ENCODE results near the gene LRRFIP1.

Gene LRRFIP1

GRCh38 chr2:237650455-237650850 is 23.1 kb downstream of the LRRFIP1 start:
- H3K27me3 ChIP-seq (ENCODE audit: control insufficient read depth in 2 of 2, insufficient read depth in 2 of 2, low read length in 2 of 2), result no peaks in the 10 kb centered on the region
- H3K9ac ChIP-seq (ENCODE audit: low read depth in 1 of 2, low read length in 2 of 2), result no peak overlapping the region
- H3K27ac ChIP-seq (ENCODE audit: low read depth in 2 of 2, low read length in 2 of 2), result no peak overlapping the region
- no peak overlapping the region for H3K4me3 ChIP-seq (ENCODE audit: low read length in 2 of 2)
- no peaks in the 10 kb centered on the region for H3K4me1 ChIP-seq (ENCODE audit: control insufficient read depth in 2 of 2, insufficient read depth in 2 of 2, low read length in 2 of 2)
- H3K36me3 ChIP-seq (ENCODE audit: control insufficient read depth in 2 of 2, insufficient read depth in 2 of 2, low read length in 2 of 2), result no peaks in the 10 kb centered on the region
- no peaks in the 10 kb centered on the region for H3K9me3 ChIP-seq (ENCODE audit: control insufficient read depth in 2 of 2, low read length in 2 of 2)

DNA sequence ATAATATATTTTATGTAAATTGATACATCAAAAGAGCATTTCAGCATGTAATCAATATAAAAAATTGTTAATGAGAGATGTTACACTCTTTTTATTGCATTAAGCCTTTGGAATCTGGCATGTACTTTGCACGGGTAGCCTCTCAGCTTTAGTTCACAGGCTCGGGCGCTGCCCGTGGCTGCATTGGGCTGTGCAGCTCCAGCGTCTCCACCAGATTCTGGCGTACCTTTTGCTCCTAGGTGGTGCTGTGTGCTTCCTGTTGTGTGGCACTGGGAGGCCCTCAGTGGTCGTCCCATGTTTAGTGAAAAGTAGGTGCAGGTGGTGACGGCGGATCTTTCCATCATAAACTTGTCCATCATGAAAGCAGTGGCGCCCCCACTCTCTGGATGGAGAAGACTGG is 24.4 kb downstream of the LRRFIP1 start:
- H3K27ac ChIP-seq (ENCODE audit: low read depth in 2 of 2, low read length in 2 of 2), result no peak overlapping the region
- H3K4me3 ChIP-seq (ENCODE audit: low read length in 2 of 2), result no peak overlapping the region
- no peaks in the 10 kb centered on the region for H3K9me3 ChIP-seq (ENCODE audit: control insufficient read depth in 2 of 2, low read length in 2 of 2)
- no peak overlapping the region for H3K9ac ChIP-seq (ENCODE audit: low read depth in 1 of 2, low read length in 2 of 2)
- no peaks in the 10 kb centered on the region for H3K4me1 ChIP-seq (ENCODE audit: control insufficient read depth in 2 of 2, insufficient read depth in 2 of 2, low read length in 2 of 2)
- no peaks in the 10 kb centered on the region for H3K27me3 ChIP-seq (ENCODE audit: control insufficient read depth in 2 of 2, insufficient read depth in 2 of 2, low read length in 2 of 2)
- H3K36me3 ChIP-seq (ENCODE audit: control insufficient read depth in 2 of 2, insufficient read depth in 2 of 2, low read length in 2 of 2), result no peaks in the 10 kb centered on the region

- Histone ChIP-seq H3K36me3 (ENCODE audit: control insufficient read depth in 2 of 2, insufficient read depth in 2 of 2, low read length in 2 of 2) (no peaks in the 10 kb centered on the region), H3K4me3 (ENCODE audit: low read length in 2 of 2) (no peak overlapping the region), H3K27me3 (ENCODE audit: control insufficient read depth in 2 of 2, insufficient read depth in 2 of 2, low read length in 2 of 2) (no peaks in the 10 kb centered on the region), H3K9ac (ENCODE audit: low read depth in 1 of 2, low read length in 2 of 2) (no peak overlapping the region), H3K27ac (ENCODE audit: low read depth in 2 of 2, low read length in 2 of 2) (no peak overlapping the region), H3K4me1 (ENCODE audit: control insufficient read depth in 2 of 2, insufficient read depth in 2 of 2, low read length in 2 of 2) (no peaks in the 10 kb centered on the region), H3K9me3 (ENCODE audit: control insufficient read depth in 2 of 2, low read length in 2 of 2) (no peaks in the 10 kb centered on the region)
Observed at GRCh38 chr2:237652181-237652580, 24.8 kb downstream of the LRRFIP1 start.

DNA sequence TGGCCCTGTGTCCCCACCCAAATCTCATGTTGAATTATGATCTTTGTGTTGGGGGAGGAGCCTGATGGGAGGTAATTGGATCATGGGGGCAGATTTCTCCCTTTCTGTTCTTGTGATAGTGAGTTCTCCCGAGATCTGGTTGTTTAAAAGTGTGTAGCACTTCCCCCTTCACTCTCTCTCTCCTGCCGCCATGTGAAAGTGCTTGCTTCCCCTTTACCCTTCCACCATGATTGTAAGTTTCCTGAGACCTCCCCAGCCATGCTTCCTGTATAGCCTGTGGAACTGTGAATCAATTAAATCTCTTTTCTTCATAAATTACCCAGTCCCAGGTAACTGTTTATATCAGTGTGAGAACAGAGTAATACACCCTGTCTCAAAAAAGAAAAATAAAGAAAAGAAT is 25.5 kb downstream of the LRRFIP1 start:
- no peak overlapping the region for H3K9ac ChIP-seq (ENCODE audit: low read depth in 1 of 2, low read length in 2 of 2)
- no peaks in the 10 kb centered on the region for H3K27me3 ChIP-seq (ENCODE audit: control insufficient read depth in 2 of 2, insufficient read depth in 2 of 2, low read length in 2 of 2)
- no peaks in the 10 kb centered on the region for H3K36me3 ChIP-seq (ENCODE audit: control insufficient read depth in 2 of 2, insufficient read depth in 2 of 2, low read length in 2 of 2)
- no peak overlapping the region for H3K27ac ChIP-seq (ENCODE audit: low read depth in 2 of 2, low read length in 2 of 2)
- H3K9me3 ChIP-seq (ENCODE audit: control insufficient read depth in 2 of 2, low read length in 2 of 2), result no peaks in the 10 kb centered on the region
- H3K4me3 ChIP-seq (ENCODE audit: low read length in 2 of 2), result no peak overlapping the region
- no peaks in the 10 kb centered on the region for H3K4me1 ChIP-seq (ENCODE audit: control insufficient read depth in 2 of 2, insufficient read depth in 2 of 2, low read length in 2 of 2)

- Histone ChIP-seq H3K4me3 (ENCODE audit: low read length in 2 of 2) (no peak overlapping the region), H3K27ac (ENCODE audit: low read depth in 2 of 2, low read length in 2 of 2) (no peak overlapping the region), H3K27me3 (ENCODE audit: control insufficient read depth in 2 of 2, insufficient read depth in 2 of 2, low read length in 2 of 2) (no peaks in the 10 kb centered on the region), H3K9me3 (ENCODE audit: control insufficient read depth in 2 of 2, low read length in 2 of 2) (no peaks in the 10 kb centered on the region), H3K4me1 (ENCODE audit: control insufficient read depth in 2 of 2, insufficient read depth in 2 of 2, low read length in 2 of 2) (no peaks in the 10 kb centered on the region), H3K36me3 (ENCODE audit: control insufficient read depth in 2 of 2, insufficient read depth in 2 of 2, low read length in 2 of 2) (no peaks in the 10 kb centered on the region), H3K9ac (ENCODE audit: low read depth in 1 of 2, low read length in 2 of 2) (no peak overlapping the region)
Observed at GRCh38 chr2:237653776-237654558, 26.6 kb downstream of the LRRFIP1 start.

DNA sequence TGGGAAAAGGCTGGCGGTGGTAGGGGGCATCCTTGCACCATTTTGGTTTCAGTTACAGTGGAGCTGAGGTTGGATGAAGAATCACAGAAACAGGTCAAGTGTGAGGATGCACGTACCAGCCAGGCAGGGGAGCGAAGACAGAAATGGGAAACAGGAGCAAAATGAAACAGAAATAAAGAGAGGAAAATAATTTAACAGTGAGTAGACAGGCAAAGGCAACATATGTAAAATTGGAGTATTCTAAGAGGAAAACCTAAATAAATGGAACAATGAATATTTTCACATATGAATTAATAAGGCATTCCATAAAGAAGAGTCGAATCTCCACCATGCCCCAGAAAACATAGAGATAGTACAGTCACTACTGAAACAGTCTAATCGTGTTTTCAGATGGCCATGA is 29.7 kb downstream of the LRRFIP1 start:
- H3K27me3 ChIP-seq (ENCODE audit: control insufficient read depth in 2 of 2, insufficient read depth in 2 of 2, low read length in 2 of 2), result no peaks in the 10 kb centered on the region
- no peaks in the 10 kb centered on the region for H3K36me3 ChIP-seq (ENCODE audit: control insufficient read depth in 2 of 2, insufficient read depth in 2 of 2, low read length in 2 of 2)
- H3K4me3 ChIP-seq (ENCODE audit: low read length in 2 of 2), result no peak overlapping the region
- H3K27ac ChIP-seq (ENCODE audit: low read depth in 2 of 2, low read length in 2 of 2), result no peak overlapping the region
- H3K4me1 ChIP-seq (ENCODE audit: control insufficient read depth in 2 of 2, insufficient read depth in 2 of 2, low read length in 2 of 2), result peaks cover 5 to 9% of the 10 kb centered on the region in 2 donors
- H3K9me3 ChIP-seq (ENCODE audit: control insufficient read depth in 2 of 2, low read length in 2 of 2), result no peaks in the 10 kb centered on the region
- no peak overlapping the region for H3K9ac ChIP-seq (ENCODE audit: low read depth in 1 of 2, low read length in 2 of 2)

DNA sequence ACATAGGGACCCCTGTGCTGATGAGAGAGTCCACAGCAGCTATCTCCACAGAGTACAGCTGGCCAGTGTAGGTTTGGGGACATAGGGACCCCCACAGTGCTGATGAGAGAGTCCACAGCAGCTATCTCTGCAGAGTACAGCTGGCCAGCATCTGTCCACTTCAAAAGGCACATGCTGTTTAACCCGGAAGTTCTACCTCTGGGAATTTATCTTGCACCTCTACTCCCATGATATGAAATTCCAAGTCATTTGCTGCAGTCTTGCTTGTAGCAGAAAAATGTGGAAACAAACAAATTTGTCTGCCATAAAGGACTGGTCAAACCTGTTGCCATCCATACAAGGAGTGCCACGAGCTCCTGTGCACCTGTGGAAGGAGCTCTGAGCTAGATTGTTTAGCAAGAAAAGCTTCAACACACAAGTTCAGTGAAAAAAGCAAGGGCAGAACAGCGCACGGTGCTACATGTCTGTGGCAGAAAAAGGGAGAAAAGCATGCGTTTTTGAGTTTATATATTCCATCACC is 33.1 kb downstream of the LRRFIP1 start:
- no peaks in the 10 kb centered on the region for H3K27me3 ChIP-seq (ENCODE audit: control insufficient read depth in 2 of 2, insufficient read depth in 2 of 2, low read length in 2 of 2)
- H3K36me3 ChIP-seq (ENCODE audit: control insufficient read depth in 2 of 2, insufficient read depth in 2 of 2, low read length in 2 of 2), result no peaks in the 10 kb centered on the region
- H3K9me3 ChIP-seq (ENCODE audit: control insufficient read depth in 2 of 2, low read length in 2 of 2), result no peaks in the 10 kb centered on the region
- peaks cover 13 to 25% of the 10 kb centered on the region in 2 donors for H3K4me1 ChIP-seq (ENCODE audit: control insufficient read depth in 2 of 2, insufficient read depth in 2 of 2, low read length in 2 of 2)
- no peak overlapping the region for H3K27ac ChIP-seq (ENCODE audit: low read depth in 2 of 2, low read length in 2 of 2)
- H3K4me3 ChIP-seq (ENCODE audit: low read length in 2 of 2), result no peak overlapping the region
- peak overlapping the region in 1 of 2 donors; percentile 9 for H3K9ac ChIP-seq (ENCODE audit: low read depth in 1 of 2, low read length in 2 of 2)

- Histone ChIP-seq H3K27ac (ENCODE audit: low read depth in 2 of 2, low read length in 2 of 2) (no peak overlapping the region), H3K4me3 (ENCODE audit: low read length in 2 of 2) (no peak overlapping the region)
Observed at GRCh38 chr2:237661270-237661669, 33.9 kb downstream of the LRRFIP1 start.

DNA sequence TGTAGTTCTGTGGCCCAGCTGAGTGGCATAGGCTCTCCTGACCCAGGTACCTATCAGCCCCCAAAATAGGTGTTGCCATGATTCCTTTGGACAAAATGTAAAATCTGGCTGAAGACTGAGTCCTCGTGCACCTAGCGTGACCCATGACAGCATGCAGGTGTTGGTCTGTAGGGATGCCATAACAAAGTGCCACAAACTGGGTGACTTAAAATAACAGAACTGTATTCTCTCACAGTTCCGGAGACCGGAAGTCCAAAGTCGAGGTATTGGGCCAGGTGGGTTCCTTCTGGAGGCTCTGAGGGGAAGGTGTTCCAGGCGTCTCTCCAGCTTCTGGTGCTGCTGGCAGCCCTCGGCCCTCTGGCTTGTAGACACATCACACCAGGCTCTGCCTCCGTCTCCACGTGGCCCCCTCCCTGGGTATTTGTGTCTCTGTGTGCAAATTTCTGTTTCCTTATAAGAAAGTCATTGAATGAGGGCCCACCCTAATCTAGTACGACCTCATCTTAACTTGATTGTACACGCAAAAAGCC is 34.5 kb downstream of the LRRFIP1 start:
- H3K9ac ChIP-seq (ENCODE audit: low read depth in 1 of 2, low read length in 2 of 2), result no peak overlapping the region
- H3K27me3 ChIP-seq (ENCODE audit: control insufficient read depth in 2 of 2, insufficient read depth in 2 of 2, low read length in 2 of 2), result no peaks in the 10 kb centered on the region
- peaks cover 13 to 25% of the 10 kb centered on the region in 2 donors for H3K4me1 ChIP-seq (ENCODE audit: control insufficient read depth in 2 of 2, insufficient read depth in 2 of 2, low read length in 2 of 2)
- no peaks in the 10 kb centered on the region for H3K9me3 ChIP-seq (ENCODE audit: control insufficient read depth in 2 of 2, low read length in 2 of 2)
- H3K36me3 ChIP-seq (ENCODE audit: control insufficient read depth in 2 of 2, insufficient read depth in 2 of 2, low read length in 2 of 2), result no peaks in the 10 kb centered on the region
- peak overlapping the region in 1 of 2 donors; percentile 49 for H3K27ac ChIP-seq (ENCODE audit: low read depth in 2 of 2, low read length in 2 of 2)
- no peak overlapping the region for H3K4me3 ChIP-seq (ENCODE audit: low read length in 2 of 2)

More at GRCh38 chr2:237661270-237661669, 33.9 kb downstream of the LRRFIP1 start:
- H3K36me3 ChIP-seq (ENCODE audit: control insufficient read depth in 2 of 2, insufficient read depth in 2 of 2, low read length in 2 of 2), result no peaks in the 10 kb centered on the region
- H3K9me3 ChIP-seq (ENCODE audit: control insufficient read depth in 2 of 2, low read length in 2 of 2), result no peaks in the 10 kb centered on the region
- no peaks in the 10 kb centered on the region for H3K27me3 ChIP-seq (ENCODE audit: control insufficient read depth in 2 of 2, insufficient read depth in 2 of 2, low read length in 2 of 2)
- H3K4me1 ChIP-seq (ENCODE audit: control insufficient read depth in 2 of 2, insufficient read depth in 2 of 2, low read length in 2 of 2), result peaks cover 13 to 25% of the 10 kb centered on the region in 2 donors
- no peak overlapping the region for H3K9ac ChIP-seq (ENCODE audit: low read depth in 1 of 2, low read length in 2 of 2)

DNA sequence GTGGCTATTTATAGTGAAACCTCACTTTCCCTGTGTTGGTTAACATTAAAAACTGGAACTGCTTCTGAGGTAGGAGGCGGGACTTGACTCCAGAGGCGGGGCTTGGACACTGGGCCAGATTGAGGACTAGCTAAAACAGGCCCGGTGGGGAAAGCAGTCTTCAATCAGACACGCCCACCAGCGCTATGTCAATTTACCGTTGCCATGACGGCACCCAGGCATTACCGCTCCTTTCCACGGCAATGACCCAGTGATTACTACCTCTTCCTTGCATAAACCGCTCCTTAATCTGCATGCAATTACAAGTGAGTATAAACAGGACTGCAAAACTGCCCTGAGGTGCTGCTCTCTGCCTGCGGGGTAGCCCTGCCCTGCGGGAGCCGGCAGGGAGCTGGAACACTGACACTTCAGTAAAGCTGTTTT is 35.3 kb downstream of the LRRFIP1 start:
- H3K36me3 ChIP-seq (ENCODE audit: control insufficient read depth in 2 of 2, insufficient read depth in 2 of 2, low read length in 2 of 2), result no peaks in the 10 kb centered on the region
- peak overlapping the region; percentile 16 to 49 for H3K27ac ChIP-seq (ENCODE audit: low read depth in 2 of 2, low read length in 2 of 2)
- H3K9me3 ChIP-seq (ENCODE audit: control insufficient read depth in 2 of 2, low read length in 2 of 2), result no peaks in the 10 kb centered on the region
- peaks cover 13 to 25% of the 10 kb centered on the region in 2 donors for H3K4me1 ChIP-seq (ENCODE audit: control insufficient read depth in 2 of 2, insufficient read depth in 2 of 2, low read length in 2 of 2)
- peak overlapping the region; percentile 8 to 36 for H3K9ac ChIP-seq (ENCODE audit: low read depth in 1 of 2, low read length in 2 of 2)
- peak overlapping the region; percentile 37 to 45 for H3K4me3 ChIP-seq (ENCODE audit: low read length in 2 of 2)
- no peaks in the 10 kb centered on the region for H3K27me3 ChIP-seq (ENCODE audit: control insufficient read depth in 2 of 2, insufficient read depth in 2 of 2, low read length in 2 of 2)
